Jurkat, Clone E6-1 (cell line): ENCODE results near the gene RMND5A.

ENCODE experiments used
- DNase-seq: peaks from one replicate; pipeline ENCODE4 v3.0.0-alpha.2; 2011; ENCODE audit warnings: low read depth, low spot score
- H3K4me3 ChIP-seq: 2 replicates; pipeline ENCODE4 v1.5.1; 2011; ENCODE audit warnings: mild to moderate bottlenecking, low read length, control low read depth, moderate library complexity

Gene RMND5A

DNA sequence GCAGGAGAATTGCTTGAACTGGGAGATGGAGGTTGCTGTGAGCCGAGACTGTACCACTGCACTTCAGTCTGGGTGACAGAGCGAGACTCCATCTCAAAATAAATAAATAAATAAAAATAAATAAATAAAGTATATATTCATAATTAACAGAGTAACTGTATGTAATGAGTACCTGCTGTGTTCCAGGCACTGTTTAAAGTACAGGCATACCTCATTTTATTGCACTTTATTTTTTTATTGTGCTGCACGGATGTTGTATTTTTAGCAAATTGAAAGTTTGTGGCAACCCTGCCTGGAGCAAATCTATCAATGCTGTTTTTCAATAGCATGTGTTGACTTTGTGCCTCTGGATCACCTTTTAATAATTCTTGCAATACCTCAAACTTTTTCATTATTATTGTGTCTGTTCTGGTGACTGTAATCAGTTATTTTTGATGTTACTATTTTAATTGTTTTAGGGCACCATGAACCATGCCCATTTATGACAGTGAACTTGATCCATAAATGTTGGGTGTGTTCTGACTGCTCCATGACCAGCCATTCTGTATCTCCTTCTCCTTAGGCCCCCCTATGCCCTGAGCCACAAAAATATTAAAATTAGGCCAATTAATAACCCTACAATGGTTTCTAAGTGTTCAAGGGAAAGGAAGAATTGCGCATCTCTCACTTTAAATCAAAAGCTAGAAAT is 98.2 kb downstream of the RMND5A start:
- no peak overlapping the region for H3K4me3 ChIP-seq
- no peak for DNase-seq

DNA sequence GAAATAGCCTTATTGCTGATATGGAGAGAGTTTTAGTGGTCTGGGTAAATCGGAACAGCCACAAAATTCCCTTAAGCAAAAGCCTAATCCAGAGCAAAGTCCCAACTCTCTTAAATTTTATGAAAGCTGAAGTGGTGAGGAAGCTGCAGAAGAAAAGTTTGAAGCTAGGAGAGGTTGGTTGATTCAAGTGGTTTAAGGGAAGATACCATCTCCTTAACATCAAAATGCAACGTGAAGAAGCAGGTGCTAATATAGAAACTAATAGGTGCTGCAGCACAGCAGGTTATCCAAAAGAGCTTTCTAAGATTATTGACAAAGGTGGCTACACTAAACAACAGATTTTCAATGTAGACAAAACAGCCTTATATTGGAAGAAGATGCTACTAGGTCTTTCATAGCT is 98.9 kb downstream of the RMND5A start:
- DNase-seq = peak; percentile 69

GRCh38 chr2:86821306-86821705 is 101.2 kb downstream of the RMND5A start:
- peak overlapping the region; percentile 39 for H3K4me3 ChIP-seq
- DNase-seq = peak; percentile 70

More for the DNA sequence above, 98.9 kb downstream of the RMND5A start:
- H3K4me3 ChIP-seq = no peak overlapping the region

DNA sequence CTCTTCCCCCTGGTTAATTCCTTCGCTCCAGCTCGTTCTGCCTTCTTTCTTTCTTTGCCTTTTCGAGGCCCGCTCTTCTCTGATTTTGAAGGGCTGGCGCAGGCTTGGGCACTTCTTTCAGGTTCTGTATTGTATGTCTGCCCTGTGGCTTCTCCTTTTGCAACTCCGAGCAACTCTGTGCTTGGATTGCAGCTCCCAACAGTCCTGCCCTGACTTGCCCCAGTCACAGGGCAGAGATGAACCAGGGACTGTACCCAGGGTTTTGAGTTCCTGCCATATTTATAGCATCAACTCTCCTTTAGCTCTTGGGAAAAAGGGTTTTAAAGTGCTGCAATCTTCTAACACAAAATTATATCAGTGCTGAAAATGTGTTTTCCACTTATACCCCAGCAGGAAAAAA is 101.8 kb downstream of the RMND5A start:
- DNase-seq = no peak
- H3K4me3 ChIP-seq = peak overlapping the region; percentile 39

- H3K4me3 ChIP-seq = no peak overlapping the region
- no peak for DNase-seq
These were observed 102.7 kb downstream of the RMND5A start for GRCh38 chr2:86822668-86823345.

- DNase-seq = peak; percentile 90
- H3K4me3 ChIP-seq = peak overlapping the region; percentile 59
These were observed 105.1 kb downstream of the RMND5A start for GRCh38 chr2:86825036-86825692.

- DNase-seq = peak; percentile 92
- H3K4me3 ChIP-seq = peak overlapping the region; percentile 59
These were observed 105.7 kb downstream of the RMND5A start for GRCh38 chr2:86825693-86826381.

DNA sequence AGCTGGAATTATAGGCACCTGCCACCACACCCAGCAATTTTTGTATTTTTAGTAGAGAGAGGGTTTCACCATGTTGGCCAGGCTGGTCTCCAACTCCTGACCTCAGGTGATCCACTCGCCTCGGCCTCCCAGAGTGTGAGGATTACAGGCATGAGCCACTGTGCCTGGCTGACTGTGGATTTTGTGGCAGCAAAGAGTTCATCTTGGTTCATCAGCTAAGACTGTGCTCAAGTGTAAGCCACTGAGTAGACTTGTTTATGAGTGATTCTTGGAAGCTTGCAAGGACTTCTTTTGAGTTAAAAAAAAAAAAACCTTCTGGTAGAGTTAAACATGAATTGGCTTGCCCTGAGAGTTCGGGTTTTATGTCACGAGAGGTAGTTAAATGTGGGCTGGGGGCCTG is 106.9 kb downstream of the RMND5A start:
- no peak for DNase-seq

More for the DNA sequence above, 106.9 kb downstream of the RMND5A start:
- no peak overlapping the region for H3K4me3 ChIP-seq
